K562 (cell line): ENCODE measurements around the gene OR11G2. TPM values are rescaled to one million over a fixed set of nuclear protein-coding genes. Genes with fewer than 3 reads are reported as not detected.

Source experiments
- LARP7 ChIP-seq: fragments of 450-650 bp; IDR thresholded peaks from 2 replicates; pipeline ENCODE4 v1.6.1; 2016
- MAZ ChIP-seq, 2 experiments: fragments of 450-650 bp in 1 of 2; sonication (generic) in 1 of 2; formaldehyde crosslinking; IDR thresholded peaks in 1 of 2; conservative IDR thresholded peaks in 1 of 2; 2 replicates each; pipeline versions ENCODE4 v1.4.0 to v1.5.0; 2020; ENCODE audit warnings: mild to moderate bottlenecking in 1 of 2, missing genetic modification reagents in 1 of 2
- MTA3 ChIP-seq: fragments of 450-650 bp; formaldehyde crosslinking; IDR thresholded peaks from 2 replicates; pipeline ENCODE4 v1.6.1; 2017; ENCODE audit warnings: mild to moderate bottlenecking, borderline replicate concordance
- NCOA1 ChIP-seq: fragments of 450-650 bp; IDR thresholded peaks from 2 replicates; pipeline ENCODE4 v1.6.1; 2016; ENCODE audit warnings: low read depth
- OTX1 ChIP-seq: fragments of 450-650 bp; formaldehyde crosslinking; IDR thresholded peaks from 2 replicates; pipeline ENCODE4 v1.4.0; 2022; ENCODE audit warnings: mild to moderate bottlenecking
- SMAD2 ChIP-seq: fragments of 150-350 bp; IDR thresholded peaks from 2 replicates; pipeline ENCODE4 v1.6.1; 2014; ENCODE audit warnings: low read depth, mild to moderate bottlenecking, low read length
- ZBTB5 ChIP-seq: fragments of 450-650 bp; IDR thresholded peaks from 2 replicates; pipeline ENCODE4 v1.6.1; 2017; ENCODE audit warnings: antibody characterized with exemption
- ZNF644 ChIP-seq: fragments of 200-800 bp; sonication (Bioruptor generic); IDR thresholded peaks from 2 replicates; pipeline ENCODE4 v1.6.1; 2016; ENCODE audit warnings: low read depth, missing genetic modification characterization, missing compliant biosample characterization
- polyA plus RNA-seq, 8 experiments: library from polyadenylated mRNA; depleted of rRNA in 4 of 8; stranded (reverse) in 5 of 8; unstranded in 3 of 8; fragments of >200 nt; fragmentation: Nextera tagmentation in 2 of 8; fragmentation: Illumina TruSeq in 1 of 8; extraction: Ambion mirVana in 2 of 8; extraction: Trizol in 1 of 8; gene quantifications; 2 replicates each; pipeline versions ENCODE4 v1.2.1 to v1.2.3, GENCODE V29; 2011 to 2014; ENCODE audit warnings: inconsistent platforms in 1 of 8, missing spikeins in 1 of 8
- total RNA-seq, 7 experiments: library from RNA; depleted of rRNA in 6 of 7; stranded (reverse); fragments of >200 nt in 6 of 7; fragmentation: Illumina TruSeq in 2 of 7; extraction: Trizol in 2 of 7; gene quantifications; 2 replicates each; pipeline versions ENCODE4 v1.2.1 to v1.2.3, GENCODE V29; 2011 to 2021; ENCODE audit warnings: low replicate concordance in 1 of 7
- TF ChIP-seq, protein P1 (sequence below), 2 experiments: fragments of 450-650 bp; formaldehyde crosslinking in 1 of 2; IDR thresholded peaks; 2 replicates each; pipeline versions ENCODE4 v1.4.0 to v1.6.1; 2014 to 2020; ENCODE audit warnings: mild to moderate bottlenecking in 2 of 2, borderline replicate concordance in 1 of 2, low read depth in 1 of 2
- TF ChIP-seq, protein P2 (sequence below), 2 experiments: fragments of 200-800 bp in 1 of 2; sonication (Bioruptor generic) in 1 of 2; sonication (generic) in 1 of 2; formaldehyde crosslinking in 1 of 2; IDR thresholded peaks in 1 of 2; conservative IDR thresholded peaks in 1 of 2; 2 replicates each; pipeline versions ENCODE4 v1.5.0 to v1.6.1; 2016 to 2020; ENCODE audit warnings: missing compliant biosample characterization in 1 of 2, missing genetic modification characterization in 1 of 2, missing genetic modification reagents in 1 of 2
- TF ChIP-seq, protein P3 (sequence below): fragments of 450-650 bp; IDR thresholded peaks from 2 replicates; pipeline ENCODE4 v1.7.1; 2018; ENCODE audit warnings: mild to moderate bottlenecking, low read depth; ENCODE audit not compliant: partially characterized antibody
- TF ChIP-seq, protein P4 (sequence below): fragments of 450-650 bp; IDR thresholded peaks from 2 replicates; pipeline ENCODE4 v1.6.1; 2016

OR11G2 gene
- total and polyA plus RNA-seq, 9 of the 15 experiments (the other 6 are each of a cell fraction or from before 2014, with no cell fraction given): not detected

GRCh38 chr14:20209595-20209994, 18.9 kb downstream of the OR11G2 start (continued):
- TF ChIP-seq, protein P1, sequence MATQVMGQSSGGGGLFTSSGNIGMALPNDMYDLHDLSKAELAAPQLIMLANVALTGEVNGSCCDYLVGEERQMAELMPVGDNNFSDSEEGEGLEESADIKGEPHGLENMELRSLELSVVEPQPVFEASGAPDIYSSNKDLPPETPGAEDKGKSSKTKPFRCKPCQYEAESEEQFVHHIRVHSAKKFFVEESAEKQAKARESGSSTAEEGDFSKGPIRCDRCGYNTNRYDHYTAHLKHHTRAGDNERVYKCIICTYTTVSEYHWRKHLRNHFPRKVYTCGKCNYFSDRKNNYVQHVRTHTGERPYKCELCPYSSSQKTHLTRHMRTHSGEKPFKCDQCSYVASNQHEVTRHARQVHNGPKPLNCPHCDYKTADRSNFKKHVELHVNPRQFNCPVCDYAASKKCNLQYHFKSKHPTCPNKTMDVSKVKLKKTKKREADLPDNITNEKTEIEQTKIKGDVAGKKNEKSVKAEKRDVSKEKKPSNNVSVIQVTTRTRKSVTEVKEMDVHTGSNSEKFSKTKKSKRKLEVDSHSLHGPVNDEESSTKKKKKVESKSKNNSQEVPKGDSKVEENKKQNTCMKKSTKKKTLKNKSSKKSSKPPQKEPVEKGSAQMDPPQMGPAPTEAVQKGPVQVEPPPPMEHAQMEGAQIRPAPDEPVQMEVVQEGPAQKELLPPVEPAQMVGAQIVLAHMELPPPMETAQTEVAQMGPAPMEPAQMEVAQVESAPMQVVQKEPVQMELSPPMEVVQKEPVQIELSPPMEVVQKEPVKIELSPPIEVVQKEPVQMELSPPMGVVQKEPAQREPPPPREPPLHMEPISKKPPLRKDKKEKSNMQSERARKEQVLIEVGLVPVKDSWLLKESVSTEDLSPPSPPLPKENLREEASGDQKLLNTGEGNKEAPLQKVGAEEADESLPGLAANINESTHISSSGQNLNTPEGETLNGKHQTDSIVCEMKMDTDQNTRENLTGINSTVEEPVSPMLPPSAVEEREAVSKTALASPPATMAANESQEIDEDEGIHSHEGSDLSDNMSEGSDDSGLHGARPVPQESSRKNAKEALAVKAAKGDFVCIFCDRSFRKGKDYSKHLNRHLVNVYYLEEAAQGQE (IDR thresholded peaks at IDR 0.05; ENCODE audit: borderline replicate concordance): 0 out of 2 replicates have a peak, but pooled peaks have one; percentile 9
- TF ChIP-seq, protein P1 (CRISPR knock-in tag; IDR thresholded peaks at IDR 0.05; ENCODE audit: low read depth): no peak
- TF ChIP-seq ZNF644 (tag) (no peak), MTA3 (no peak), OTX1 (CRISPR knock-in tag) (no peak), ZBTB5 (no peak), NCOA1 (no peak), MAZ (CRISPR knock-in tag; conservative IDR thresholded peaks at IDR 0.05 in 1 of 2, IDR thresholded peaks at IDR 0.05 in 1 of 2) (no peak), LARP7 (no peak), SMAD2 (no peak)
- TF ChIP-seq, protein P2, sequence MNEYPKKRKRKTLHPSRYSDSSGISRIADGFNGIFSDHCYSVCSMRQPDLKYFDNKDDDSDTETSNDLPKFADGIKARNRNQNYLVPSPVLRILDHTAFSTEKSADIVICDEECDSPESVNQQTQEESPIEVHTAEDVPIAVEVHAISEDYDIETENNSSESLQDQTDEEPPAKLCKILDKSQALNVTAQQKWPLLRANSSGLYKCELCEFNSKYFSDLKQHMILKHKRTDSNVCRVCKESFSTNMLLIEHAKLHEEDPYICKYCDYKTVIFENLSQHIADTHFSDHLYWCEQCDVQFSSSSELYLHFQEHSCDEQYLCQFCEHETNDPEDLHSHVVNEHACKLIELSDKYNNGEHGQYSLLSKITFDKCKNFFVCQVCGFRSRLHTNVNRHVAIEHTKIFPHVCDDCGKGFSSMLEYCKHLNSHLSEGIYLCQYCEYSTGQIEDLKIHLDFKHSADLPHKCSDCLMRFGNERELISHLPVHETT (CRISPR knock-in tag; conservative IDR thresholded peaks at IDR 0.05 in 1 of 2, IDR thresholded peaks at IDR 0.05 in 1 of 2): no peak
- TF ChIP-seq, protein P3, sequence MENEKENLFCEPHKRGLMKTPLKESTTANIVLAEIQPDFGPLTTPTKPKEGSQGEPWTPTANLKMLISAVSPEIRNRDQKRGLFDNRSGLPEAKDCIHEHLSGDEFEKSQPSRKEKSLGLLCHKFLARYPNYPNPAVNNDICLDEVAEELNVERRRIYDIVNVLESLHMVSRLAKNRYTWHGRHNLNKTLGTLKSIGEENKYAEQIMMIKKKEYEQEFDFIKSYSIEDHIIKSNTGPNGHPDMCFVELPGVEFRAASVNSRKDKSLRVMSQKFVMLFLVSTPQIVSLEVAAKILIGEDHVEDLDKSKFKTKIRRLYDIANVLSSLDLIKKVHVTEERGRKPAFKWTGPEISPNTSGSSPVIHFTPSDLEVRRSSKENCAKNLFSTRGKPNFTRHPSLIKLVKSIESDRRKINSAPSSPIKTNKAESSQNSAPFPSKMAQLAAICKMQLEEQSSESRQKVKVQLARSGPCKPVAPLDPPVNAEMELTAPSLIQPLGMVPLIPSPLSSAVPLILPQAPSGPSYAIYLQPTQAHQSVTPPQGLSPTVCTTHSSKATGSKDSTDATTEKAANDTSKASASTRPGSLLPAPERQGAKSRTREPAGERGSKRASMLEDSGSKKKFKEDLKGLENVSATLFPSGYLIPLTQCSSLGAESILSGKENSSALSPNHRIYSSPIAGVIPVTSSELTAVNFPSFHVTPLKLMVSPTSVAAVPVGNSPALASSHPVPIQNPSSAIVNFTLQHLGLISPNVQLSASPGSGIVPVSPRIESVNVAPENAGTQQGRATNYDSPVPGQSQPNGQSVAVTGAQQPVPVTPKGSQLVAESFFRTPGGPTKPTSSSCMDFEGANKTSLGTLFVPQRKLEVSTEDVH: no peak
- TF ChIP-seq, protein P4, sequence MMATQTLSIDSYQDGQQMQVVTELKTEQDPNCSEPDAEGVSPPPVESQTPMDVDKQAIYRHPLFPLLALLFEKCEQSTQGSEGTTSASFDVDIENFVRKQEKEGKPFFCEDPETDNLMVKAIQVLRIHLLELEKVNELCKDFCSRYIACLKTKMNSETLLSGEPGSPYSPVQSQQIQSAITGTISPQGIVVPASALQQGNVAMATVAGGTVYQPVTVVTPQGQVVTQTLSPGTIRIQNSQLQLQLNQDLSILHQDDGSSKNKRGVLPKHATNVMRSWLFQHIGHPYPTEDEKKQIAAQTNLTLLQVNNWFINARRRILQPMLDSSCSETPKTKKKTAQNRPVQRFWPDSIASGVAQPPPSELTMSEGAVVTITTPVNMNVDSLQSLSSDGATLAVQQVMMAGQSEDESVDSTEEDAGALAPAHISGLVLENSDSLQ: peak; percentile 81
